SU-DHL-6 (cell line): ENCODE results near the gene ESRRB.

Experiments
- H2AFZ ChIP-seq: fragments of 200-600 bp; sonication (generic); 2 replicates; pipeline ENCODE4 v1.6.1; 2014; ENCODE audit warnings: low read depth, mild to moderate bottlenecking, moderate library complexity, mixed read lengths, antibody characterized with exemption, low read length; ENCODE audit not compliant: severe bottlenecking
- H3F3A ChIP-seq: fragments of 200-600 bp; shearing (Covaris generic); 2 replicates; pipeline ENCODE4 v1.6.0; 2016; ENCODE audit warnings: antibody characterized with exemption, mild to moderate bottlenecking; ENCODE audit not compliant: insufficient read depth
- H3K27ac ChIP-seq: fragments of 200-600 bp; sonication (generic); 2 replicates; pipeline ENCODE4 v1.5.1; 2016; ENCODE audit warnings: low read depth, mild to moderate bottlenecking, low read length, moderate library complexity, mixed read lengths
- H3K27me3 ChIP-seq: fragments of 200-600 bp; sonication (generic), shearing (Covaris generic); 2 replicates; pipeline ENCODE4 v1.6.0; 2014; ENCODE audit warnings: mild to moderate bottlenecking, low read length
- H3K36me3 ChIP-seq: fragments of 200-600 bp; sonication (generic); 2 replicates; pipeline ENCODE4 v1.6.1; 2014; ENCODE audit warnings: mild to moderate bottlenecking, low read length, mixed read lengths
- H3K4me2 ChIP-seq: fragments of 300-600, 200-600 bp; shearing (Covaris generic), sonication (generic); 2 replicates; pipeline ENCODE4 v1.6.0; 2014; ENCODE audit warnings: low read length, low read depth, mild to moderate bottlenecking; ENCODE audit not compliant: poor library complexity, severe bottlenecking
- H3K4me3 ChIP-seq: fragments of 200-600 bp; sonication (generic); 2 replicates; pipeline ENCODE4 v1.5.1; 2014; ENCODE audit warnings: antibody characterized with exemption, low read length, mild to moderate bottlenecking, mixed read lengths; ENCODE audit not compliant: insufficient read depth, poor library complexity, severe bottlenecking
- H3K79me2 ChIP-seq: fragments of 200-600 bp; sonication (generic); 2 replicates; pipeline ENCODE4 v1.6.1; 2014; ENCODE audit warnings: mild to moderate bottlenecking, low read length, moderate library complexity; ENCODE audit not compliant: insufficient read depth
- H3K9ac ChIP-seq: fragments of 200-600 bp; sonication (generic); 2 replicates; pipeline ENCODE4 v1.7.0; 2014; ENCODE audit warnings: mild to moderate bottlenecking, low read length
- H3K9me2 ChIP-seq: fragments of 200-600 bp; sonication (generic); replicated peaks from 2 replicates; pipeline ENCODE4 v1.6.1; 2014; ENCODE audit warnings: low read length; ENCODE audit not compliant: insufficient read depth
- H3K9me3 ChIP-seq: fragments of 200-600 bp; sonication (generic); 2 replicates; pipeline ENCODE4 v1.6.1; 2014; ENCODE audit warnings: low read length, mixed read lengths; ENCODE audit not compliant: insufficient read depth
- H4K20me1 ChIP-seq: fragments of 200-600 bp; sonication (generic); 2 replicates; pipeline ENCODE4 v1.6.1; 2014; ENCODE audit warnings: low read depth, mild to moderate bottlenecking, antibody characterized with exemption, low read length, moderate library complexity, mixed read lengths
- EZH2phosphoT487 ChIP-seq: fragments of 200-600 bp; sonication (generic), shearing (Covaris generic); conservative IDR thresholded peaks from 2 replicates; pipeline ENCODE4 v1.6.1; 2018; ENCODE audit warnings: mild to moderate bottlenecking, antibody characterized with exemption, low read length, moderate library complexity, mixed read lengths
- TF ChIP-seq, protein P1 (sequence below): fragments of 200-600 bp; sonication (generic); IDR thresholded peaks from one replicate; pipeline ENCODE4 v1.5.1; 2017; ENCODE audit warnings: antibody characterized with exemption, mild to moderate bottlenecking, low read length, moderate library complexity; ENCODE audit not compliant: insufficient read depth, poor library complexity, severe bottlenecking

Gene ESRRB

DNA sequence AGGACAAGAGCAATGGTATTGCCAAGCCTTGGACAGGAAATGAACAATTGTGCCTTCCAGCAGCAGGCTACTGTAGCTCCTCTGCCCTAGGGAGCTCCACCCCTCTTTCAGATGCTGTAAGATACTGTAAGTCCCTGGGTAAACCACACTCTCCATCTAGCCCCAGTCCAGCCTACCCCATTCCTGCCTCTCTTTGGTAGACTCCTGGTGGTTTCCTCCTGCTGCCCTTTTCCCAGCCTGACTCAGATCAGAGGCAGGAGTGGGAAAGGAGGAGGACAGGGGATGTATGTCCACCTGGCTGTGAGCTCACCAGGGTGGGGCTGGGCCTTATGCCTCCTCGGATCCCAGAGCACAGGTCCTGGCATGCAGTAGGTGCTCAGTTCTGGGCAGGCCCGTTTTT is 174.6 kb downstream of the ESRRB start:
- no peaks in the 10 kb centered on the region for H3K79me2 ChIP-seq
- no peak overlapping the region for H3K4me2 ChIP-seq
- no peaks in the 10 kb centered on the region for H3K36me3 ChIP-seq
- H3K4me3 ChIP-seq: no peak overlapping the region
- H3K9me2 ChIP-seq: no peaks in the 10 kb centered on the region
- no peaks in the 10 kb centered on the region for H3K9me3 ChIP-seq
- no peaks in the 10 kb centered on the region for H4K20me1 ChIP-seq
- TF ChIP-seq EZH2phosphoT487: no peak
- TF ChIP-seq, protein P1, sequence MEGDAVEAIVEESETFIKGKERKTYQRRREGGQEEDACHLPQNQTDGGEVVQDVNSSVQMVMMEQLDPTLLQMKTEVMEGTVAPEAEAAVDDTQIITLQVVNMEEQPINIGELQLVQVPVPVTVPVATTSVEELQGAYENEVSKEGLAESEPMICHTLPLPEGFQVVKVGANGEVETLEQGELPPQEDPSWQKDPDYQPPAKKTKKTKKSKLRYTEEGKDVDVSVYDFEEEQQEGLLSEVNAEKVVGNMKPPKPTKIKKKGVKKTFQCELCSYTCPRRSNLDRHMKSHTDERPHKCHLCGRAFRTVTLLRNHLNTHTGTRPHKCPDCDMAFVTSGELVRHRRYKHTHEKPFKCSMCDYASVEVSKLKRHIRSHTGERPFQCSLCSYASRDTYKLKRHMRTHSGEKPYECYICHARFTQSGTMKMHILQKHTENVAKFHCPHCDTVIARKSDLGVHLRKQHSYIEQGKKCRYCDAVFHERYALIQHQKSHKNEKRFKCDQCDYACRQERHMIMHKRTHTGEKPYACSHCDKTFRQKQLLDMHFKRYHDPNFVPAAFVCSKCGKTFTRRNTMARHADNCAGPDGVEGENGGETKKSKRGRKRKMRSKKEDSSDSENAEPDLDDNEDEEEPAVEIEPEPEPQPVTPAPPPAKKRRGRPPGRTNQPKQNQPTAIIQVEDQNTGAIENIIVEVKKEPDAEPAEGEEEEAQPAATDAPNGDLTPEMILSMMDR: no peak
- H3F3A ChIP-seq: no peaks in the 10 kb centered on the region
- H3K27me3 ChIP-seq: no peaks in the 10 kb centered on the region
- H3K9ac ChIP-seq: no peak overlapping the region
- no peak overlapping the region for H3K27ac ChIP-seq
- no peak overlapping the region for H2AFZ ChIP-seq

GRCh38 chr14:76551116-76551515 is 175.2 kb downstream of the ESRRB start:
- Histone ChIP-seq H2AFZ (no peak overlapping the region), H3F3A (no peaks in the 10 kb centered on the region), H4K20me1 (no peaks in the 10 kb centered on the region), H3K27me3 (no peaks in the 10 kb centered on the region), H3K79me2 (no peaks in the 10 kb centered on the region), H3K36me3 (no peaks in the 10 kb centered on the region), H3K9me2 (no peaks in the 10 kb centered on the region), H3K27ac (no peak overlapping the region), H3K9ac (no peak overlapping the region), H3K4me3 (no peak overlapping the region), H3K9me3 (no peaks in the 10 kb centered on the region), H3K4me2 (no peak overlapping the region)
- no peak for TF ChIP-seq EZH2phosphoT487
- TF ChIP-seq, protein P1: no peak
